Peyer's patch (tissue), 4 donors: ENCODE data around the gene SMIM20.

Experiments used
- CTCF ChIP-seq, 6 experiments: fragments of 450-650 bp in 4 of 6; fragments of 200-600 bp in 2 of 6; sonication (generic) in 1 of 6; IDR thresholded peaks; one replicate each; pipeline ENCODE4 v1.5.1; 2017 to 2019; ENCODE audit warnings: antibody characterized with exemption in 6 of 6, mild to moderate bottlenecking in 3 of 6, moderate library complexity in 1 of 6
- POLR2A ChIP-seq, 2 donors: fragments of 450-650 bp; IDR thresholded peaks; one replicate each; pipeline ENCODE4 v1.5.1; 2017; ENCODE audit warnings: antibody characterized with exemption in 2 of 2, mild to moderate bottlenecking in 2 of 2, moderate library complexity in 2 of 2

DNA sequence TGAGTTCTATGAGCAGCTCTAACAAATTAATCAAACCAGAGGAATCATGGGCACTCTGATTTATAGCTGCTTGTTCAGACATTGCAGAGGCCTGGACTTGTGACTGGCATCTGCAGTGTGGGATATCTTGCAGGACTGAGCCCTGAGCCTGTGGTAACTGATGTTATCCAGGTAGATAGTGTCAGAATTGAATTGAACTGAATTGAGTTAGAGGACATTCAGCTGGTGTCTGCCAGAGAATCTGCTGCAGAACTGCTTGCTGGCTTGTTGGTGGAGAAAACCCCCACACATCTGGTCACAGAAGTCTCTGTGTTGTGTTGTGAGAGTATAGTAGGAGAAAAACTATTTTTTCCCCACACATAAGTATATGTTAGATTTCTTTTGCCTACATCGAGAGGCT lies 42.2 kb downstream of the SMIM20 start:
- TF ChIP-seq POLR2A (IDR thresholded peaks at IDR 0.05), result no peak
- TF ChIP-seq CTCF (IDR thresholded peaks at IDR 0.05), result no peak
